ENCODE measurements around the gene MTHFR. TPM values are rescaled to one million over a fixed set of nuclear protein-coding genes. Genes with fewer than 3 reads are reported as not detected.

MTHFR gene
- total and polyA plus RNA-seq, 2 of the 4 experiments (the other 2 are of a cell fraction) = 7.3 to 7.4 TPM

DNA sequence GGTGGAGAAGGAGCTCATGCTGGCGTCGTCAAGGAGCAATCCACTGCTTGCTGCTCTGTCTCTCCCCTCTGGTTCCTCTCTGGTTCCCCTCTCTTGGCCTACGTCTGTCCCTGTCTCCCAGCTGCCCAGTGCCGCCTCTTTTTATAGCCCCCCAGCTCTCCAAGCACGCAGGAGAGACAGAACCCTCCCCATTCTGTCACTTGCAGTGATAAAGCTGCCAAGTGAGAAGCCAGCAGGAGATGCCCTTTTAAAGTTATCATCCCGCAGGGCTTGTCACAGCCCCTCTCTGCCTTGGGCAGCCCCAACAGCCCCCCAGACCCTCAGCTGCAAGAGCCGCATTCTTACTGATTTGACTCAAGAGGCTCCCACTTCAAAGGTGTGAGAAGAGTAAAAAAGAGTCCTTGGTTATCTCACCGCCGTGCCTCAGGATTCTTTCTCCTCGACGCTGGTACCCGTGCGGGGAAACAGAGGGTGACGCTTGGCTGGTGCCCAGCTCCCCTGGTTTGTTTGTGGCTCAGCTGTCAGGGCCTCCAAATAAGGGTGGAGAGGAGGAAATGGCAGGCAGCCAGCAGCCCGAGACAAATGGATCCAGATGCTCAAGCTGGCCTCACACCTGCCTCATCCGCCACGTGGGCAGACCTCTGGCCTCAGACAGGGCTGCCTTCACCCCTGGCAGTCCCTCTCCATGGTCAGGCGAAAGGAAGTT lies 42.1 kb upstream of the MTHFR start, which contains the start of gene NPPA:
Gene NPPA, minus strand, starts transcription at position 117 of the 706 bp plus-strand sequence. Its CDS starts 99 bp downstream, at position 18.
- Histone ChIP-seq H3K14ac (replicated peaks; ENCODE audit: low read depth, low read length) (no peak within 1 kb of the TSS), H3K4me1 (ENCODE audit: control insufficient read depth, insufficient read depth, low read length) (peaks cover 2% of the 10 kb centered on the region; the same call in 1 of the 2 replicates), H3K27me3 (ENCODE audit: control insufficient read depth, insufficient read depth, low read length) (peaks cover 5% of the 10 kb centered on the region), H3K27ac (ENCODE audit: insufficient read depth, low read length) (no peak within 1 kb of the TSS), H2AK5ac (ENCODE audit: low read depth, low read length) (no peak within 1 kb of the TSS), H3K9me3 (ENCODE audit: control insufficient read depth, insufficient read depth, low read length) (no peaks in the 10 kb centered on the region), H2BK15ac (ENCODE audit: low read depth, low read length) (no peak within 1 kb of the TSS), H3K4ac (ENCODE audit: low read depth, low read length) (no peak within 1 kb of the TSS), H4K8ac (ENCODE audit: low read depth in 2 of 2, low read length in 2 of 2) (no peak within 1 kb of the TSS), H3K56ac (ENCODE audit: extremely low read depth, insufficient read depth, low read length) (no peak within 1 kb of the TSS), H3K23ac (ENCODE audit: low read depth, low read length) (no peak within 1 kb of the TSS), H3K4me3 (ENCODE audit: insufficient read depth, low read depth, low read length) (no peak within 1 kb of the TSS), H4K20me1 (ENCODE audit: insufficient read depth, low read length) (peaks cover 11% of the 10 kb centered on the region; the same call in 1 of the 2 replicates), H2BK5ac (ENCODE audit: low read depth, low read length, poor library complexity, severe bottlenecking) (no peak within 1 kb of the TSS), H3K79me1 (ENCODE audit: low read depth in 1 of 2, low read length in 2 of 2) (no peaks in the 10 kb centered on the region), H2BK120ac (ENCODE audit: low read depth, low read length) (no peak within 1 kb of the TSS), H3K9me1 (ENCODE audit: insufficient read depth, low read length) (0 out of 2 replicates have a peak, but pooled peaks cover 8% of the 10 kb centered on the region), H3K36me3 (ENCODE audit: control insufficient read depth, insufficient read depth, low read length) (peaks cover 20% of the 10 kb centered on the region), H3K18ac (ENCODE audit: low read depth, low read length) (no peak within 1 kb of the TSS), H4K91ac (ENCODE audit: insufficient read depth, low read depth, low read length) (no peak within 1 kb of the TSS), H3K4me2 (ENCODE audit: low read depth, low read length) (no peak within 1 kb of the TSS), H2BK20ac (ENCODE audit: low read depth, low read length) (no peak within 1 kb of the TSS), H2AFZ (replicated peaks; ENCODE audit: low read length, poor library complexity) (peak within 1 kb of the TSS; percentile 14), H4K5ac (ENCODE audit: low read depth, low read length) (no peak within 1 kb of the TSS), H2AK9ac (replicated peaks; ENCODE audit: low read depth, low read length, poor library complexity) (peak within 1 kb of the TSS; percentile 68), H3K9ac (ENCODE audit: low read depth, low read length) (no peak within 1 kb of the TSS)
- ChIA-PET POLR2A (ENCODE audit: unreplicated experiment) (no interaction called here), CTCF (interaction anchor here (1.5 kb wide), 1 partner anchor 10 kb away, joined by 11 read pairs; no protein-coding TSS in a partner anchor)
- DNase-seq = peak; percentile 19
- in situ Hi-C loops (cut with MboI; ENCODE audit: low sequenced_read_pairs) = no loop called here
- peak; percentile 67 for ATAC-seq (ENCODE audit: low read depth)
- no TSS peak for BruUV-seq (replicated peaks)
- 24% methylated on average over 4 of the region's 18 CpGs; no CpG with 5 or more reads in 1 of the 2 experiments for WGBS, 2 experiments (ENCODE audit: extremely low coverage in 2 of 2, insufficient read length in 1 of 2)
- intact Hi-C loops (cut with micrococcal nuclease) = no loop called here
- TF ChIP-seq USF2 (IDR thresholded peaks at IDR 0.05; ENCODE audit: low read depth, low read length) = 0 out of 2 replicates have a peak, but pooled peaks have one; percentile 17
- TF ChIP-seq CEBPB (IDR thresholded peaks at IDR 0.05; ENCODE audit: low read depth, low read length) = no peak
- dilution Hi-C loops (cut with HindIII; ENCODE audit: low sequenced_read_pairs, unreplicated experiment) = no loop called here
